ENCODE data around the gene CHPT1. TPM values are rescaled to one million over a fixed set of nuclear protein-coding genes. Genes with fewer than 3 reads are reported as not detected.

Gene CHPT1
- total and polyA plus RNA-seq, 9 of the 15 experiments (the other 6 are each of a cell fraction or from before 2014, with no cell fraction given), result 15.3 to 210 (median 91.9) TPM

DNA sequence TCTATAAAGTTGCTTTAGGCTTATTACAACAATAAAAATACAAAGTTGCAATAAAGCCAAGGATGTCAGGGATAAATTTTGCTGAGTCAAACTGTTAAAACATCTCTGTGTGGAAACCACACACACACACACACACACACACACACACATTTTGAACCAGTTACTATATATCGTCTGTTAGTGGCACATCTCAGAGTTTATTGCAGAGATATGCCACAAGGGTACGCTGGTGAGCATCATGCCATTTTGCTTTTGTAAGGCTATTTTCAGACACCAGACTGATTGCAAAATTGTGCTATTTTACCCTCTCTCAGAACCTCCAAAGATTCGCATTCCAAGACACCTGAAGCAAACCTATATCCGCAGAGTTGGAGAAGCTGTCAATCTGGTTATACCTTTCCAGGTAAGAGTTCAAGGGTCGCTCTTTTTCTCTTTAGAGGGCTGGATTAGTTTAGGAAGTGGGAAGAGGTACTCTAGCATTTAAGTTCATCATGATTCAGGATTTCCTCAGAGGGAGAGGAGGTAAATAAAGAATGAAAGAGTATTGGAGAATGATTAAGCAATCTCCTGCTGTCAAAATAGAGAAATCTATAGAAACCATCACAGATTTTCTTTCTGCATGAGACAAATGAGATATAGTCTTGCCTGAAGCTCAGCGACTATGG, 27.3 kb upstream of the CHPT1 start (continued):
- TF ChIP-seq, protein P1, sequence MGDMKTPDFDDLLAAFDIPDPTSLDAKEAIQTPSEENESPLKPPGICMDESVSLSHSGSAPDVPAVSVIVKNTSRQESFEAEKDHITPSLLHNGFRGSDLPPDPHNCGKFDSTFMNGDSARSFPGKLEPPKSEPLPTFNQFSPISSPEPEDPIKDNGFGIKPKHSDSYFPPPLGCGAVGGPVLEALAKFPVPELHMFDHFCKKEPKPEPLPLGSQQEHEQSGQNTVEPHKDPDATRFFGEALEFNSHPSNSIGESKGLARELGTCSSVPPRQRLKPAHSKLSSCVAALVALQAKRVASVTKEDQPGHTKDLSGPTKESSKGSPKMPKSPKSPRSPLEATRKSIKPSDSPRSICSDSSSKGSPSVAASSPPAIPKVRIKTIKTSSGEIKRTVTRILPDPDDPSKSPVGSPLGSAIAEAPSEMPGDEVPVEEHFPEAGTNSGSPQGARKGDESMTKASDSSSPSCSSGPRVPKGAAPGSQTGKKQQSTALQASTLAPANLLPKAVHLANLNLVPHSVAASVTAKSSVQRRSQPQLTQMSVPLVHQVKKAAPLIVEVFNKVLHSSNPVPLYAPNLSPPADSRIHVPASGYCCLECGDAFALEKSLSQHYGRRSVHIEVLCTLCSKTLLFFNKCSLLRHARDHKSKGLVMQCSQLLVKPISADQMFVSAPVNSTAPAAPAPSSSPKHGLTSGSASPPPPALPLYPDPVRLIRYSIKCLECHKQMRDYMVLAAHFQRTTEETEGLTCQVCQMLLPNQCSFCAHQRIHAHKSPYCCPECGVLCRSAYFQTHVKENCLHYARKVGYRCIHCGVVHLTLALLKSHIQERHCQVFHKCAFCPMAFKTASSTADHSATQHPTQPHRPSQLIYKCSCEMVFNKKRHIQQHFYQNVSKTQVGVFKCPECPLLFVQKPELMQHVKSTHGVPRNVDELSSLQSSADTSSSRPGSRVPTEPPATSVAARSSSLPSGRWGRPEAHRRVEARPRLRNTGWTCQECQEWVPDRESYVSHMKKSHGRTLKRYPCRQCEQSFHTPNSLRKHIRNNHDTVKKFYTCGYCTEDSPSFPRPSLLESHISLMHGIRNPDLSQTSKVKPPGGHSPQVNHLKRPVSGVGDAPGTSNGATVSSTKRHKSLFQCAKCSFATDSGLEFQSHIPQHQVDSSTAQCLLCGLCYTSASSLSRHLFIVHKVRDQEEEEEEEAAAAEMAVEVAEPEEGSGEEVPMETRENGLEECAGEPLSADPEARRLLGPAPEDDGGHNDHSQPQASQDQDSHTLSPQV (IDR thresholded peaks at IDR 0.05), result no peak
- no peak for TF ChIP-seq ZNF41 (CRISPR knock-in tag; conservative IDR thresholded peaks at IDR 0.05)
- TF ChIP-seq ZBTB26 (CRISPR knock-in tag; IDR thresholded peaks at IDR 0.05), result no peak
- TF ChIP-seq, protein P2, sequence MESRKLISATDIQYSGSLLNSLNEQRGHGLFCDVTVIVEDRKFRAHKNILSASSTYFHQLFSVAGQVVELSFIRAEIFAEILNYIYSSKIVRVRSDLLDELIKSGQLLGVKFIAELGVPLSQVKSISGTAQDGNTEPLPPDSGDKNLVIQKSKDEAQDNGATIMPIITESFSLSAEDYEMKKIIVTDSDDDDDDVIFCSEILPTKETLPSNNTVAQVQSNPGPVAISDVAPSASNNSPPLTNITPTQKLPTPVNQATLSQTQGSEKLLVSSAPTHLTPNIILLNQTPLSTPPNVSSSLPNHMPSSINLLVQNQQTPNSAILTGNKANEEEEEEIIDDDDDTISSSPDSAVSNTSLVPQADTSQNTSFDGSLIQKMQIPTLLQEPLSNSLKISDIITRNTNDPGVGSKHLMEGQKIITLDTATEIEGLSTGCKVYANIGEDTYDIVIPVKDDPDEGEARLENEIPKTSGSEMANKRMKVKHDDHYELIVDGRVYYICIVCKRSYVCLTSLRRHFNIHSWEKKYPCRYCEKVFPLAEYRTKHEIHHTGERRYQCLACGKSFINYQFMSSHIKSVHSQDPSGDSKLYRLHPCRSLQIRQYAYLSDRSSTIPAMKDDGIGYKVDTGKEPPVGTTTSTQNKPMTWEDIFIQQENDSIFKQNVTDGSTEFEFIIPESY (CRISPR knock-in tag; IDR thresholded peaks at IDR 0.05), result no peak
- no peak for TF ChIP-seq EWSR1 (IDR thresholded peaks at IDR 0.05; ENCODE audit: borderline replicate concordance, low read depth, partially characterized antibody)
- no peak for TF ChIP-seq TSC22D4 (tag; IDR thresholded peaks at IDR 0.05)
- TF ChIP-seq, protein P3, sequence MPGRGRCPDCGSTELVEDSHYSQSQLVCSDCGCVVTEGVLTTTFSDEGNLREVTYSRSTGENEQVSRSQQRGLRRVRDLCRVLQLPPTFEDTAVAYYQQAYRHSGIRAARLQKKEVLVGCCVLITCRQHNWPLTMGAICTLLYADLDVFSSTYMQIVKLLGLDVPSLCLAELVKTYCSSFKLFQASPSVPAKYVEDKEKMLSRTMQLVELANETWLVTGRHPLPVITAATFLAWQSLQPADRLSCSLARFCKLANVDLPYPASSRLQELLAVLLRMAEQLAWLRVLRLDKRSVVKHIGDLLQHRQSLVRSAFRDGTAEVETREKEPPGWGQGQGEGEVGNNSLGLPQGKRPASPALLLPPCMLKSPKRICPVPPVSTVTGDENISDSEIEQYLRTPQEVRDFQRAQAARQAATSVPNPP (IDR thresholded peaks at IDR 0.05; ENCODE audit: borderline replicate concordance, insufficient read depth, insufficient read length), result no peak
- no peak for TF ChIP-seq PCBP2 (IDR thresholded peaks at IDR 0.05; ENCODE audit: low read depth, low read length, poor library complexity, severe bottlenecking)
- no peak for TF ChIP-seq ZMIZ1 (IDR thresholded peaks at IDR 0.05; ENCODE audit: low read depth in 2 of 2, low read length in 2 of 2)
- TF ChIP-seq ZNF140 (CRISPR knock-in tag; IDR thresholded peaks at IDR 0.05), result no peak
- TF ChIP-seq PHTF2 (CRISPR knock-in tag; IDR thresholded peaks at IDR 0.05), result no peak
- no peak for TF ChIP-seq CHD4 (IDR thresholded peaks at IDR 0.05; ENCODE audit: insufficient read depth, insufficient replicate concordance, low read depth, low read length, poor library complexity, severe bottlenecking)
- TF ChIP-seq CREBBP (IDR thresholded peaks at IDR 0.05; ENCODE audit: low read depth, low read length), result no peak
- TF ChIP-seq ZBED1 (IDR thresholded peaks at IDR 0.05), result no peak

Measured in K562 (cell line).